NB4 (cell line): ENCODE data around the gene TRAF3.
A peak's percentile ranks its signal among the peaks of the same experiment; 100 is the strongest.

Source experiments
- DNase-seq: peaks from one replicate; pipeline ENCODE4 v3.0.0; 2010; ENCODE audit warnings: low read depth
- H3K4me3 ChIP-seq: one replicate; pipeline ENCODE4 v1.5.1; 2011; ENCODE audit warnings: mild to moderate bottlenecking, low read depth, low read length, moderate library complexity
- MYC ChIP-seq: IDR thresholded peaks from 2 replicates; pipeline ENCODE4 v1.6.1; 2011; ENCODE audit warnings: low read depth, low read length
- POLR2A ChIP-seq: IDR thresholded peaks from 2 replicates; pipeline ENCODE4 v1.6.1; 2011; ENCODE audit warnings: mild to moderate bottlenecking; ENCODE audit not compliant: insufficient read length; ENCODE audit errors: extremely low read depth
- TF ChIP-seq, protein P1 (sequence below): IDR thresholded peaks from 2 replicates; pipeline ENCODE4 v1.6.1; 2011; ENCODE audit warnings: low read depth, low read length
- TF ChIP-seq, protein P2 (sequence below): IDR thresholded peaks from one replicate; pipeline ENCODE4 v1.5.1; 2012; ENCODE audit warnings: low read depth, low read length

The TRAF3 gene

DNA sequence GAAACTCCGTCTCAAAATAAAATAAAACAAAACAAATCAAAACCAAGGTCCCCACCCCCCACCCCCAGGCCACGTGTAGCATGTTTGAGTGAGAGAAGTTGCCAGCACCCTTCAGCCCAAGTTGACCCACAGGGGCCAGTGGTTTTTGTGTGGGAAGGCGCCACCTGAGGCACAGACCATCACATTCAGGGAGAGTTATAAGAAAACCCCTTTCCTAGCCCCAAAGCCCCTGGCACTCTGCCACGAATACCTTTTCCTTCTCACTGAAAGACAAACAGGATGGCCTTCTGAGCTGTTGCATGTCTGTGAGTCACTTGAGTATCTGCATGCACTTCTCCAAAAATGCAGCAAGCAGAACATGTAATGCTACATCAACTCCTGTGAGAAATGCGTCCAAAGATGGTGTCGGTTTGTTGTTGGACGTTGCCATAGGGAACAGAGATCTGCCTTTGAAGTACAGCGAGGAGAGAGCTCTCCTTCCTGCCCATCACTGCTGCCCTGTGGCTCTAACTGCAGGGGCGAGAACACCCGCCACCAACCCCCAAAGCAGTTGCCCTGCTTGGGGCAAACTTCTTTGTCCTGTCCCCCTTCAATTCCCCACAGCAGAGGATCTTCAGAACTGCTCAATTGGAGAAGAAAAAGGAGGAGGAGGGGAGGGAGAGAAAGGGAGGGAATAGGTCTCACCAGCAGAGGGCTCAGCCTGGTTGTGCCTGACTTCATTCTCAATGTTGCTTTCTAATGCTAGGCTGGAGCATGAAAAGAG lies 2.7 kb upstream of the TRAF3 start:
- H3K4me3 ChIP-seq, result no peak overlapping the region
- peak; percentile 76 for DNase-seq

DNA sequence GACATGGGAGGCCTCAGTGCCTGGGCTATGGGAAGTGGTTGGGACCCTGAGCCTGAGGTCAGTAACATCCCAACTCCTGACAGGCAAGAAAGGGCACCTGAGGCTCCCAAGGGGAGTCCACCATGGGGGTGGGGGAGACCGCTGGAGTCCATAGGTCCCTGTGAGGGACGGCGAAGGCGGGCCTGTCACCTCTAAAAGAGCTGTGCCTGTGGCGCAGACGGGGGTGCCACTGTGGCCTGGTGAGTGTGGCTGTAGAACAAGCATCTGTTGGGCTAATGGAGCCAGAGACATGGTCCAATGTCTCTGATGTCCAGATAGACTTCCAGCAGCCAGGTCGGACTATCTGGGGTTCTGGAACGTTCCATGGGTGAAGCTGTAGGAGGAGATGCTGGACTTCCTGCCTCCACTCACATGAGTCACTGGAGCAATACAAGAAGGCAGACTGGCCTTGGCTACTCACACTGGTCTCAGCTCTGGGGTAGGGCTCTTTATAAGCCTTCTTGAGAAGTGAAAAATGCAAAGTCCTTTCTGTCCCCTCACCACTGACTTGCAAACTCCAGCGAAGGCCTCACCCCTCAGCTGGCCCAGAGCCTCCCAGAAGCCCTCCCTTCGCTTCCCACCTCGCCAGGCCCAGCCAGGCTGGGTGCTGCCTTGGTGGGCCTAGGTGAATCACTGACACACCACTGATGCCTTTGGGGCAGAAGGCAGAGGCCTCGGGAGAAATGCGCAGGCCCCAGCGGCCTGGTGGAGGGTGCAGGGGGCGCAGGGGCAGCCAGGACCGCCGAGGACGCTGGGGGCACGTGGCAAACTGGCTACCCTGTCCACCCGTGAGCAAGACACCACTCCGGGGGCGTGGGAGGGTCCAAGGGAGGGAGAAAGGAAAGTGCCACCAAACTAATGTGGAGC lies 1.1 kb upstream of the TRAF3 start:
- peak; percentile 57 for DNase-seq
- TF ChIP-seq, protein P1, sequence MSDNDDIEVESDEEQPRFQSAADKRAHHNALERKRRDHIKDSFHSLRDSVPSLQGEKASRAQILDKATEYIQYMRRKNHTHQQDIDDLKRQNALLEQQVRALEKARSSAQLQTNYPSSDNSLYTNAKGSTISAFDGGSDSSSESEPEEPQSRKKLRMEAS, result no peak
- TF ChIP-seq, protein P2, sequence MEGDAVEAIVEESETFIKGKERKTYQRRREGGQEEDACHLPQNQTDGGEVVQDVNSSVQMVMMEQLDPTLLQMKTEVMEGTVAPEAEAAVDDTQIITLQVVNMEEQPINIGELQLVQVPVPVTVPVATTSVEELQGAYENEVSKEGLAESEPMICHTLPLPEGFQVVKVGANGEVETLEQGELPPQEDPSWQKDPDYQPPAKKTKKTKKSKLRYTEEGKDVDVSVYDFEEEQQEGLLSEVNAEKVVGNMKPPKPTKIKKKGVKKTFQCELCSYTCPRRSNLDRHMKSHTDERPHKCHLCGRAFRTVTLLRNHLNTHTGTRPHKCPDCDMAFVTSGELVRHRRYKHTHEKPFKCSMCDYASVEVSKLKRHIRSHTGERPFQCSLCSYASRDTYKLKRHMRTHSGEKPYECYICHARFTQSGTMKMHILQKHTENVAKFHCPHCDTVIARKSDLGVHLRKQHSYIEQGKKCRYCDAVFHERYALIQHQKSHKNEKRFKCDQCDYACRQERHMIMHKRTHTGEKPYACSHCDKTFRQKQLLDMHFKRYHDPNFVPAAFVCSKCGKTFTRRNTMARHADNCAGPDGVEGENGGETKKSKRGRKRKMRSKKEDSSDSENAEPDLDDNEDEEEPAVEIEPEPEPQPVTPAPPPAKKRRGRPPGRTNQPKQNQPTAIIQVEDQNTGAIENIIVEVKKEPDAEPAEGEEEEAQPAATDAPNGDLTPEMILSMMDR, result no peak
- TF ChIP-seq POLR2A (no peak), MYC (no peak)
- H3K4me3 ChIP-seq, result no peak overlapping the region

More for the DNA sequence above, 2.7 kb upstream of the TRAF3 start:
- TF ChIP-seq, protein P1, result no peak
- TF ChIP-seq, protein P2, result peak; percentile 74
- no peak for TF ChIP-seq MYC

DNA sequence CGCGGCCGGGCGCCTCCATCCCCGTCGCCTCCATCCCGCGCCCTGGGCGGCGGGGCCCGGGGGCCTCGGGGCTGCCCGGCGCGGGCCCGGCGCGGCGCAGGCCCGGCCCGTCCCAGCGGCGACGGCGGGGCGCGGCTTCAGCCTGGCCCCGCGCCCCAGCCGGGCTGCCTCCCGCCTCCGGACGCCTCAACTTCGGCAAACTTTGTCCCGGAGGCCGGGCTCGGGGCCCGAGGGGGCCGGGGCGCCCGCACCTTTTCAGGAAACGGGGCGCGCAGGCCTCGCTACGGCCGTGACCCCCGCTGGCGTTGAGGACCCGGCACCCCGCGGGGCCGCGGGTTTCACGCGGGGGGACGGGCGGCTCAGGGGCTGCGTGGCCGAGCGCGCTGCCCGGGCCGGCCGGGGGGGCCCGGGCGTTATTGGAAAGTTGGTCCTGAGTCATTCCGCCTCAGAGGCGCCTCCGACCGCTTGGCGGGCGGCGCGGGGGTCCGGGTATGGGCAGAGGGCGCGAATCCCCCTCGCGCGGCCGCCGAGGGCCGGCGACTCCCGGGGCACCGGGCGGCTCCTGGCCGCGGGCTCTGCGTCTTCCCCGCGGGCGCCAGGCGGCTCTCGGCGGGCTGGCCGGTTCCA lies 575 bp downstream of the TRAF3 start:
- peak overlapping the region; percentile 96 for H3K4me3 ChIP-seq
- no peak for TF ChIP-seq MYC
- no peak for TF ChIP-seq POLR2A
- TF ChIP-seq, protein P1, result no peak
- TF ChIP-seq, protein P2, result no peak
- DNase-seq, result peak; percentile 31

DNA sequence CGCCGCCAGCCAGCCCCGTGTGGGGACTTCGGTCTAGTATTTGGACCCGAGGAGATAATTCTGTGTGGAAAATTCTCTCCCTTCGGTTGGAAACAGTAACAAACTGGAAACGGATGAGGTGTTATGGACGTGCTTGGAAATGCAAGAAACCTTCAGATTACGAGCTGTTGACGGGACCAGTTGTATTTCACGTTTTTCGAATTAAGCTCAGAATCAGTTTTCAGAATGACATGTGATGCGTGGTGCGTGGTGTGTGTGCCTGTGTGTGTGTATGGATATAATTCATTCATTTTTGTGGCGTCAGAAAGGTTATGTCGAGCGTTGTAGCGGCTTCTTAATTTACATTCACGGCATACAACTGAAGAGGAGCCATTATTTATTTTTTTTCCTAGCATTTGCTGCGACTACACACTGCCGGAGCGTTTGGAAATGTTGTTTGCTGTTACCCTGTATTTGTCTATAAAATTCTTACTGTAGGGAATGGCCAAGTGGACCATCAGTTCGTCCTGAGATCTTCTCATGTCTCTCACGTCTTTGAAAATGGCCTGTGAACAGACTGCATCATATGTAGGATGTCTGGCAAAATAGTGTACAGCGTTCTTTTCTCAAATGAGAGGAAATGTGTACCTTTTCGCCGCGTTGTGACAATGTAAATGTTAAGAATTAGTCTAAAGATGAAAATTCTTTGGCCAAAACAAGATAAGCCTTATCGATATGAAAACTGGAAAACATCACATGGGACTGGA lies 1.3 kb downstream of the TRAF3 start:
- TF ChIP-seq, protein P2, result no peak
- TF ChIP-seq MYC (0 out of 2 replicates have a peak, but pooled peaks have one; percentile 5), POLR2A (no peak)
- TF ChIP-seq, protein P1, result no peak
- H3K4me3 ChIP-seq, result peak overlapping the region; percentile 96
- peak; percentile 47 for DNase-seq

- no peak for DNase-seq
- peak overlapping the region; percentile 96 for H3K4me3 ChIP-seq
- TF ChIP-seq, protein P1, result no peak
- TF ChIP-seq MYC, result no peak
- no peak for TF ChIP-seq POLR2A
- TF ChIP-seq, protein P2, result no peak
These were observed 1.8 kb downstream of the TRAF3 start for GRCh38 chr14:102779084-102779462.
